A549 treated with Hydrocortisone at 1 μM for 4 hours (cell line): ENCODE data around the gene ZCCHC10. TPM values are rescaled to one million over a fixed set of nuclear protein-coding genes. Genes with fewer than 3 reads are reported as not detected.

Source experiments
- total RNA-seq: library from RNA; stranded (reverse); fragments of 200-300 nt; extraction: Qiagen RNA extraction; gene quantifications from 5 replicates; pipeline ENCODE4 v1.2.3, GENCODE V29; 2022

The ZCCHC10 gene
- total RNA-seq = 23.8 to 28.4 TPM (median 27.7 TPM) in 5 replicates

DNA sequence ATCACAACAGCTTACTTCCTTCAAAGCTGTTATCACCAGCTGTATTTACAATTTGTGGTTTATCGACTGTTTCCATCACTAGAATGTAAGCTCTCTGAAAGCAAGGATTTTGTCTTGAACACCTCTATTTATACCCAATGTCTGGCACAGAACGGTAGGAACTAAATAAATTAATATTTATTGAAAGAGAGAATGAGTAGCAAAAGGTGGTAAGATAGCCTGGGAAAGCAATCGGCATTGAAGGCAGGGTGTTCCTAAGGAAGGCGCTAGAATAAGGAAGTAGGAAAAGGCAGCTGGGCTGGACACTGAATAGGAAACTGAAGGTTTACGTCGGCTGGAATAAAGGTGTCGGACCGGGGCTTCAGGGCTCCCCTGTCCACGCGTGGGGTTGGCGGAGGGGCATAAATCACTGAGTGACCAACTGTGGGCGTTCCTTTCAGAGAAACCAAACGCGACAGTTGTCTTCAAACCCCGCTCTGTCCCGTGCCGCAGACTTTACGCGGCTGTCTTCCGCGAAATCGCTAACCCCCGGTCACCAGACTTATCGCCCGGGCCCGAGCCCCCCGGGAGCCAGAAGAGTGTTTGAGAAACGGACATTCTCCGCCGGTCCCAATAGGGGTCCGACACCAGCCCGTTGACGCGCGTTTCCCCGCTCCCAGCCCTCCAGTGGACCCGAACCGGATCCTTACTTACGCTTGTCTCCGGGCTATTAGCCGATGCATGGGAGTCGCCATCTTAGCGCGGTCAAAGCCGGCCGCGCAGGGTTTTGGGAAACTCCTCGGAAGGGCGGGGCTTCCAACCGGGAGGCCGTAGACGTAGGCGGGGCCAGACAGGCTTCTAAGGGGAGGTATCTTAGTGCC lies at the start of gene ZCCHC10:
Gene ZCCHC10 (minus strand): TSS at position 746 of the 860 bp plus-strand sequence. CDS start 12 bp downstream, at position 734.

GRCh38 chr5:133051542-133052316 lies 25.4 kb upstream of the ZCCHC10 start, which contains the start of gene HSPA4:
Gene HSPA4, plus strand, starts transcription at chr5:133052013. Its CDS starts 238 bp downstream, at chr5:133052251.

DNA sequence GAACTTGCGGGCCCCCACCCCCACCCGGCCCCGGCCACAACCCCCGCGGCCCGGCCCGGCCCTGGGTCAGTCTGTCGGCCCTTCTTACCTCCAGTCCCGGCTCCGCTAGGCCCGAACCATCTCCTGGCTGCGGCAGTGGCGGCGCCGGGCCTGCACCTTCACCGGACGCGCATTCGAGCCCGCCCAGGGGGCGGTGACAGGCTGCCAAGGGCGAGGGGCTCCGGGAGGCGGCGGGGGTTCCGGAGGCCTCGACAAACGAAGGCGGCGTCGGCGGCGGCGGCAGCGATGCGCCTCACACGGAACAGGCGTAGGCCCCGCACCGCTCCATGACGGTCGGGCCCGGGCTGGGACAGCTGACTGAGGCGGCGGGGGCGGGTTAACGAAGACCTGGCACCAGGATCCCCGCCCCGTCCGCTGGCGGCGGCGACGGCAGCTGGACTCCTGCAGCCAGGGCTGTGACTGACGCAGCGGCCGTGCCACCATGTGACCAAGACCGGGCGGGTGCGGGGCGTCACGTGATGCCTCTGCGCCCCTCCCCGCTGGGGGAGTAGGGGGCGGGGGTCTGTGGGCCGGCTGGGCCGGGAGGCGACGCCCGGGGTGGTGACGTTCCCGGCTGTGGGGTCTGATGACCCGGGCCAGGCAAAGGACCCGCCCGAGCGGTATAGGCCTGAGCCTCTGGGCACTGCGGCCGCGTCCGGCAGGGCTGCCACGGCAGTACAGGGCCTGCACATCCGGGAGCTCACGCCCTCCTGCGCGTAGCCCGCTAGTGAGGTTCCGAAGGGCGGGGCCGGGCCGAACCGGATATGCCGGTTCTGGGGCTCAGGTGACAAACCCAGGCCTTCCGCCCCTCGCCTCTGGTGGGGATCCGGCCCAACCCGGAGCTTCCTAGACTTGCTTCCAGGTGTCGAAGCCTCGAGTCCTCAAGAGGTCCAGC lies 62.9 kb downstream of the ZCCHC10 start, which contains the start of gene AFF4:
Gene AFF4 (minus strand): TSS at position 464 of the 934 bp plus-strand sequence. CDS start 26,445 bp downstream, outside the sequence.

Other genes with a start within 250 kb of the ZCCHC10 start
- gene SEPTIN8, start 249.3 kb downstream of the ZCCHC10 start, total RNA-seq = 16.6 to 22.2 TPM (median 20.6 TPM) in 5 replicates
- 0.08 to 0.14 TPM (median 0.13 TPM) in 5 replicates for gene SOWAHA, start 213.2 kb downstream of the ZCCHC10 start, total RNA-seq
- 8.8 to 11.6 TPM (median 10.2 TPM) in 5 replicates for gene SHROOM1, start 195.9 kb downstream of the ZCCHC10 start, total RNA-seq
- 0.14 to 0.38 TPM (median 0.21 TPM) in 5 replicates for gene GDF9, start 160.1 kb downstream of the ZCCHC10 start, total RNA-seq
- 288 to 594 TPM (median 523 TPM) in 5 replicates for gene UQCRQ, start 159.9 kb downstream of the ZCCHC10 start, total RNA-seq
- 0.62 to 1.0 TPM (median 0.97 TPM) in 5 replicates for gene LEAP2, start 152.9 kb downstream of the ZCCHC10 start, total RNA-seq
- gene AFF4, start 62.9 kb downstream of the ZCCHC10 start, total RNA-seq = 17.7 to 31.0 TPM (median 24.6 TPM) in 5 replicates
- 150 to 192 TPM (median 180 TPM) in 5 replicates for gene HSPA4, start 25.5 kb upstream of the ZCCHC10 start, total RNA-seq